ENCODE data around the gene C1QL2.

The C1QL2 gene

GRCh38 chr2:119201815-119202214, 43.3 kb upstream of the C1QL2 start:
- H3K4me3 ChIP-seq (ENCODE audit: low read depth, low read length): no peak overlapping the region
- no peak for TF ChIP-seq CTCF (IDR thresholded peaks at IDR 0.05; ENCODE audit: insufficient read depth, low read depth, low read length, missing control alignments)

GRCh38 chr2:119198240-119198840, 39.8 kb upstream of the C1QL2 start:
- no peak overlapping the region for H3K4me3 ChIP-seq (ENCODE audit: low read depth, low read length)
- DNase-seq (ENCODE audit: low read depth): no peak
- TF ChIP-seq CTCF (IDR thresholded peaks at IDR 0.05; ENCODE audit: insufficient read depth, low read depth, low read length, missing control alignments): no peak

More at GRCh38 chr2:119201815-119202214, 43.3 kb upstream of the C1QL2 start:
- no peak for DNase-seq (ENCODE audit: low read depth)

GRCh38 chr2:119197529-119198239, 39.1 kb upstream of the C1QL2 start:
- no peak for DNase-seq (ENCODE audit: low read depth)
- no peak for TF ChIP-seq CTCF (IDR thresholded peaks at IDR 0.05; ENCODE audit: insufficient read depth, low read depth, low read length, missing control alignments)
- no peak overlapping the region for H3K4me3 ChIP-seq (ENCODE audit: low read depth, low read length)

- no peak for DNase-seq (ENCODE audit: low read depth)
- no peak overlapping the region for H3K4me3 ChIP-seq (ENCODE audit: low read depth, low read length)
- no peak for TF ChIP-seq CTCF (IDR thresholded peaks at IDR 0.05; ENCODE audit: insufficient read depth, low read depth, low read length, missing control alignments)
These were observed 38.5 kb upstream of the C1QL2 start for GRCh38 chr2:119197126-119197405.

GRCh38 chr2:119196301-119197125, 38.0 kb upstream of the C1QL2 start:
- no peak for DNase-seq (ENCODE audit: low read depth)
- no peak for TF ChIP-seq CTCF (IDR thresholded peaks at IDR 0.05; ENCODE audit: insufficient read depth, low read depth, low read length, missing control alignments)
- no peak overlapping the region for H3K4me3 ChIP-seq (ENCODE audit: low read depth, low read length)

GRCh38 chr2:119195887-119196286, 37.3 kb upstream of the C1QL2 start:
- DNase-seq (ENCODE audit: low read depth): no peak
- H3K4me3 ChIP-seq (ENCODE audit: low read depth, low read length): no peak overlapping the region
- TF ChIP-seq CTCF (IDR thresholded peaks at IDR 0.05; ENCODE audit: insufficient read depth, low read depth, low read length, missing control alignments): no peak

Measured in GM12865 (cell line).